GM23338 (cell line): Measurements from ENCODE around the gene C2orf42.
"Not testable (repeated sequence)": the region's sequence is repeated elsewhere in the genome, so short reads cannot be mapped to it uniquely, and the experiment has no call there.

Experiments used
- CTCF ChIP-seq, 2 experiments: fragments of 200-600 bp in 1 of 2; sonication (generic) in 1 of 2; conservative IDR thresholded peaks; 2 replicates each; pipeline versions ENCODE4 v1.5.1 to v1.6.1; 2016 to 2017; ENCODE audit warnings: antibody characterized with exemption in 2 of 2, low read depth in 2 of 2, mild to moderate bottlenecking in 2 of 2, moderate library complexity in 1 of 2
- ETS1 ChIP-seq: IDR thresholded peaks from 2 replicates; pipeline ENCODE4 v1.6.1; 2016; ENCODE audit warnings: antibody characterized with exemption
- EZH2 ChIP-seq: fragments of 200-600 bp; sonication (generic); IDR thresholded peaks from one replicate; pipeline ENCODE4 v1.8.0; 2017; ENCODE audit warnings: antibody characterized with exemption, mild to moderate bottlenecking, low read depth; ENCODE audit not compliant: unreplicated experiment
- EZH2phosphoT487 ChIP-seq: fragments of 200-600 bp; sonication (generic); IDR thresholded peaks from one replicate; pipeline ENCODE4 v1.8.1; 2018; ENCODE audit warnings: antibody characterized with exemption; ENCODE audit not compliant: unreplicated experiment
- JUNB ChIP-seq: IDR thresholded peaks from one replicate; pipeline ENCODE4 v1.6.1; 2016; ENCODE audit warnings: antibody characterized with exemption; ENCODE audit not compliant: unreplicated experiment
- NANOG ChIP-seq: IDR thresholded peaks from 2 replicates; pipeline ENCODE4 v1.6.1; 2016; ENCODE audit warnings: antibody characterized with exemption, borderline replicate concordance
- POLR2AphosphoS5 ChIP-seq: IDR thresholded peaks from 2 replicates; pipeline ENCODE4 v1.6.1; 2016; ENCODE audit warnings: antibody characterized with exemption, low read depth
- REST ChIP-seq: IDR thresholded peaks from one replicate; pipeline ENCODE4 v1.6.1; 2018; ENCODE audit warnings: antibody characterized with exemption; ENCODE audit not compliant: unreplicated experiment
- ZNF331 ChIP-seq: fragments of 250-450 bp; sonication (Bioruptor Pico); IDR thresholded peaks from 2 replicates; pipeline ENCODE4 v1.5.0; 2020; ENCODE audit warnings: low read depth, mild to moderate bottlenecking, moderate library complexity
- ZNF462 ChIP-seq: fragments of 250-450 bp; sonication (Bioruptor Pico); IDR thresholded peaks from 2 replicates; pipeline ENCODE4 v1.5.0; 2020; ENCODE audit warnings: mild to moderate bottlenecking, moderate library complexity

- TF ChIP-seq CTCF (conservative IDR thresholded peaks at IDR 0.05; ENCODE audit: low read depth in 2 of 2); POLR2AphosphoS5; EZH2; EZH2phosphoT487; REST; ZNF462; ZNF331 (CRISPR knock-in tag); NANOG; JUNB; ETS1: not testable (repeated sequence)
These were observed 88.4 kb downstream of the C2orf42 start for GRCh38 chr2:70102323-70102905.
